SK-N-MC (cell line): Measurements from ENCODE around the gene YAE1.

Experiments used
- DNase-seq: peaks from one replicate; pipeline ENCODE4 v3.0.0-alpha.2; 2011; ENCODE audit warnings: low read depth, low spot score
- H3K27ac ChIP-seq: fragments of 200-600 bp; sonication (generic); 2 replicates; pipeline ENCODE4 v1.5.1; 2016; ENCODE audit warnings: mixed run types
- H3K36me3 ChIP-seq: fragments of 200-600 bp; sonication (generic); 2 replicates; pipeline ENCODE4 v1.6.1; 2017; ENCODE audit warnings: antibody characterized with exemption, low read length, mixed read lengths; ENCODE audit not compliant: insufficient read depth
- H3K4me3 ChIP-seq: fragments of 200-600 bp; sonication (generic); 2 replicates; pipeline ENCODE4 v1.5.1; 2016
- H3K9ac ChIP-seq: fragments of 200-600 bp; sonication (generic); 2 replicates; pipeline ENCODE4 v1.8.0; 2017; ENCODE audit warnings: mixed run types, mixed read lengths; ENCODE audit not compliant: insufficient read length
- H3K9me3 ChIP-seq: fragments of 200-600 bp; sonication (generic); 2 replicates; pipeline ENCODE4 v1.6.1; 2017; ENCODE audit warnings: low read depth, mild to moderate bottlenecking, antibody characterized with exemption, low read length, moderate library complexity, mixed read lengths
- EZH2 ChIP-seq: fragments of 200-600 bp; sonication (generic); IDR thresholded peaks from one replicate; pipeline ENCODE4 v1.6.1; 2017; ENCODE audit warnings: antibody characterized with exemption
- FOXP2 ChIP-seq: optimal IDR thresholded peaks from 2 replicates; pipeline ENCODE3; 2011; ENCODE audit warnings: mild to moderate bottlenecking, moderate library complexity; ENCODE audit not compliant: insufficient read depth; ENCODE audit errors: extremely low read length, control extremely low read depth
- POLR2AphosphoS5 ChIP-seq: IDR thresholded peaks from 2 replicates; pipeline ENCODE4 v1.6.1; 2012; ENCODE audit warnings: mild to moderate bottlenecking, low read depth, low read length, borderline replicate concordance

The YAE1 gene, protein sequence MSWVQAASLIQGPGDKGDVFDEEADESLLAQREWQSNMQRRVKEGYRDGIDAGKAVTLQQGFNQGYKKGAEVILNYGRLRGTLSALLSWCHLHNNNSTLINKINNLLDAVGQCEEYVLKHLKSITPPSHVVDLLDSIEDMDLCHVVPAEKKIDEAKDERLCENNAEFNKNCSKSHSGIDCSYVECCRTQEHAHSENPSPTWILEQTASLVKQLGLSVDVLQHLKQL

DNA sequence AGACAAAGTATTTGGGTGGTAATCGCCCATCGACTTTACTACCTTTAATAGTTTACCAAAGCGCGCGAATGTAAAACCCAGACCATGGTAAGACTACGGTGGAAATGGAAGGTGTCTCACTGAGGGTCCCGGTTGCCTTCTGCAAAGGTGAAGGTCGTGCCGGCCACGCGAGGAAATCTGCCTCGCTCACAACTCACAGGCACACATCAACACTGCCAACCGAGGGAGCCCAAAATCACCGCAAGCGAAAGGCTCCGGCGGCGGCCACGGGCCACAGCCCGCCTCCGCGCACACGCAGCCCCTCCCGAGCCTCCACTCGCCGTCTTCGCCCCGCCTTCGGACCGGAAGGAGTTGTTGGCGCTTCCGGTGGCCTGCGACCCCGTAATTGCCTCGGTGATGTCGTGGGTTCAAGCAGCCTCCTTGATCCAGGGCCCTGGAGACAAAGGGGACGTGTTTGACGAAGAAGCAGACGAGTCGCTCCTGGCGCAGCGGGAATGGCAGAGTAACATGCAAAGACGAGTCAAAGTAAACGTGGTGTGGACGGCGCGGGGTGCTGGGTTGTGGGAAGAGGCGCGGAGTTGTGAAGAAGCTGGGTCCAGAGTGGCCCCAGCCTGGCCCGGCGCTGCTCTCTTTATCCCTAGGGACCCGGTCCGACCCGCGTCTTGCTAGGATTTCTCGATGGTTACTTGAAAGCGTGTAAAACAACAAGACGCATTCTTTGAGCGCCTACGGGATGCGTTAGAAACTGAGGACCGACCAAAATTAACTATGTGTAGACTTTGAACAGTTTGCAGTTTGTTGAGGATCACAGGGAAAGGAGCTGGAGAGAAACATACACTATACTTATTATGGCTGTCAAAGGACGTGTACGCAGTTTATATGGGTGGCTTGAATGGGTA, at the start of gene YAE1:
Gene YAE1 (plus strand): TSS at position 382 of the 899 bp plus-strand sequence. CDS start 15 bp downstream, at position 397.
- TF ChIP-seq POLR2AphosphoS5 (peak; percentile 99), EZH2 (no peak)
- H3K27ac ChIP-seq, result peak within 1 kb of the TSS; percentile 79
- H3K9ac ChIP-seq, result peak within 1 kb of the TSS; percentile 97
- H3K4me3 ChIP-seq, result peak within 1 kb of the TSS; percentile 98
- H3K9me3 ChIP-seq, result no peaks in the 10 kb centered on the region
- H3K36me3 ChIP-seq, result peaks cover 13% of the 10 kb centered on the region
- no peak for DNase-seq

DNA sequence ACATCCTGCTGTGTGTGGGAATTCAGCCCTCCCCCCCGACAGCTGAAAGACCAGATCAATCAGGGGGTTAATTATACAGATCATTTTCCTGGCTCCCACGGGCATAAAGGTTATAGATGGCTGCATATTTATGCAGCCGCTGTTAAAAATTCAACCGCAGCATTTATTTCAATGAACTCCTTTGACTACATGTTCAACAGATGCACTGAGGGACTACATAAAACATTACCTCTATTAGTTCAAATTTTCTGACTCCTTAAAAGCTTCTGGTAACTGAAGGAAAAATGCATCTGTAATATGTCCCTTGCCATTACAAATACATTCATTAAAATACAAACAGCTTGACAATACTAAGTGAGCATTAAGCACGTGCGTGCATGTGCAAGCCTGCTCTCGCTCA, 49.7 kb upstream of the YAE1 start:
- H3K36me3 ChIP-seq, result no peaks in the 10 kb centered on the region
- H3K27ac ChIP-seq, result no peak overlapping the region
- TF ChIP-seq FOXP2, result no peak
- TF ChIP-seq POLR2AphosphoS5, result no peak
- TF ChIP-seq EZH2, result no peak
- no peak overlapping the region for H3K9ac ChIP-seq
- H3K4me3 ChIP-seq, result no peak overlapping the region
- no peak for DNase-seq
- H3K9me3 ChIP-seq, result no peaks in the 10 kb centered on the region

DNA sequence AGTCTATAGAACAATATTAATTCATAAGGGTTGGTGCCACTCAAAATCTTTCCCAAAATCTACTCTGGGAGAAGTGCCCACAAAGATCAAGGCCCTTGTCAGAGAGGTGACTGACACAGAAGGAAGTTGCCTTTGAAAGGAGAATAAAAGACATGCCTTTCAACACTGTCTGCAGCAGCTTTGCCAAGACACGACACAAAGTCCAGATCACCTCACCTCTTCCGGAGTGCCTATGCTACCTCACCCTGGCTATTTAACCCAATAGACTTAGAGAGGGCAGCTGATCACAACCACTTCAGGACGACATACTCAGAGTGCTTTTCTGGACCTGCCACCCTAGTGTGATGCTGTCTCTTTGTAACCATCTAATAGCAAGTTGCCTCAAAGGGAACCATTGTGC, 49.0 kb upstream of the YAE1 start:
- H3K9me3 ChIP-seq, result no peaks in the 10 kb centered on the region
- no peak overlapping the region for H3K27ac ChIP-seq
- no peak for DNase-seq
- no peak overlapping the region for H3K9ac ChIP-seq
- no peak overlapping the region for H3K4me3 ChIP-seq
- H3K36me3 ChIP-seq, result no peaks in the 10 kb centered on the region
- no peak for TF ChIP-seq POLR2AphosphoS5
- TF ChIP-seq FOXP2, result no peak
- no peak for TF ChIP-seq EZH2

DNA sequence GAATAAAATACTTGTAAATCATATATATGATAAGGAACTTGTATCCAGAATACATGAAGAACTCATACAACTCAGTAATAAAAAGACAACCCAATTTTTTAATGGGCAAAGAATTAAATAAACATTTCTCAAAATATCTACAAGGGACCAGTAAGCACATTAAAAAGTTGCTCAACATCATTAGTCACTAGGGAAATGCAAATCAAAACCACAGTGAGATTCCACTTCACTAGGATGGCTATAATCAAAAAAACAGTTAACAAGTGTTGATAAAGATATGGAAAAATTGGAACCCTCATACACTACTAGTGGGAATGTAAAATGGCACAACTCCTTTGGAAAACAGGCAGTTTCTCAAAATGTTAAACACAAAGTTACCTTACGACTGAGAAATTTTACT, 40.3 kb upstream of the YAE1 start:
- DNase-seq, result no peak
- Histone ChIP-seq H3K4me3 (no peak overlapping the region), H3K27ac (no peak overlapping the region), H3K9ac (no peak overlapping the region), H3K36me3 (no peaks in the 10 kb centered on the region), H3K9me3 (no peaks in the 10 kb centered on the region)
- no peak for TF ChIP-seq POLR2AphosphoS5
- TF ChIP-seq FOXP2, result no peak
- no peak for TF ChIP-seq EZH2

DNA sequence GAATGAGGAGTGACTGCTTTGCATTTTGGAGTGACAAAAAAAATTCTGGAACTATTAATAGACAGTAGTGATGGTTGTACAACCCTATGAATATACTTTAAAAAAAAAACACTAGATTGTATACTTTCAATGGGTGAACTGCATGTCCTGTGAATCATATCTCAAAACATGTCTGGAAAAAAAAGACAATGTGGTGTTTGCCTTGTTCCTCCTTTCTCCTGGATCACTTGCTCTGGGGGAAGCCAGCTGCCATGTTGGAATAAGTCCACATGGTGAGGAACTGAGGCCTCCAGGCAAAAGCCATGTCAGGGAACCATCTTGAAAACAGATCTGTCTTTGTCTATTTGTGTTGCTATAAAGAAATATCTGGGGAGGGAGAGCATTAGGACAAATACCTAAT, 39.5 kb upstream of the YAE1 start:
- Histone ChIP-seq H3K27ac (no peak overlapping the region), H3K9ac (no peak overlapping the region), H3K36me3 (no peaks in the 10 kb centered on the region), H3K9me3 (no peaks in the 10 kb centered on the region), H3K4me3 (no peak overlapping the region)
- TF ChIP-seq POLR2AphosphoS5 (no peak), EZH2 (no peak)
- no peak for DNase-seq

DNA sequence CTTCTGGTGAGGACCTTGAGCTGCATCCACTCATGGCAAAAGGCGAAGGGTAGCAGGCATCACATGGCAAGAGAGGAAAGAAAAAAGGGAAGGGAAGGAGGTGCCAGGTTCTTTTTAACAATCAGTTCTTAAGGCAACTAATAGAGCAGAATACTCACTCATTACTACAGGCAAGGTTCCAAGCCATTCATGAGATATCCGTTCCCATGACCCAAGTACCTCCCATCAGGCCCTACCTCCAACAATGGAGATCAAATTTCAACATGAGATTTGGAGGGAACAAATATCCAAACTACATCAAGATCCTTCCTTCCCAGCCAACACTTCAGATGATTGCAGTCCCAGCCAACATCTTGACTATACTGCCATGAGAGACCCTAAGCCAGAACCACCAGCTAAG, 38.9 kb upstream of the YAE1 start:
- no peak overlapping the region for H3K9ac ChIP-seq
- H3K4me3 ChIP-seq, result no peak overlapping the region
- H3K27ac ChIP-seq, result no peak overlapping the region
- no peaks in the 10 kb centered on the region for H3K9me3 ChIP-seq
- TF ChIP-seq FOXP2 (no peak), POLR2AphosphoS5 (no peak), EZH2 (no peak)
- no peak for DNase-seq
- no peaks in the 10 kb centered on the region for H3K36me3 ChIP-seq

DNA sequence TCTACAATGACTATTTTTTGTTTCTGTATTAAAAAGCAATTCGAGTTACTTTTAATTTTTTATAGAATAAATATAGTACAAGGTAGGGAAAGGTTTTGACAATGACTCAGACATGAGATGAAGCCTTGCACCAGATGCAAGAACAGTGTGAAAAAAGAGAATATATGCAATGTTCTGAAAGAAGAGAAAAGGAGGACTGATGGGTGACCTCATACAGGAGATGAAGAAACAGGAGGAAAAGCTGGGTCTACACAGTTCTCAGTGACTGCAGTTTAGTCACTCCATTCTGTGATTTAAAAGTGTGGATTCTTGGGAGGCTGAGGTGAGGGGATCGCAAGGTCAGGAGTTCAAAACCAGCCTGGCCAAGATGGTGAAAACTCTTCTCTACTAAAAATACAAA, 38.3 kb upstream of the YAE1 start:
- H3K9ac ChIP-seq, result no peak overlapping the region
- H3K9me3 ChIP-seq, result no peaks in the 10 kb centered on the region
- no peaks in the 10 kb centered on the region for H3K36me3 ChIP-seq
- H3K27ac ChIP-seq, result no peak overlapping the region
- no peak overlapping the region for H3K4me3 ChIP-seq
- TF ChIP-seq POLR2AphosphoS5, result no peak
- no peak for TF ChIP-seq EZH2
- no peak for TF ChIP-seq FOXP2
- no peak for DNase-seq

DNA sequence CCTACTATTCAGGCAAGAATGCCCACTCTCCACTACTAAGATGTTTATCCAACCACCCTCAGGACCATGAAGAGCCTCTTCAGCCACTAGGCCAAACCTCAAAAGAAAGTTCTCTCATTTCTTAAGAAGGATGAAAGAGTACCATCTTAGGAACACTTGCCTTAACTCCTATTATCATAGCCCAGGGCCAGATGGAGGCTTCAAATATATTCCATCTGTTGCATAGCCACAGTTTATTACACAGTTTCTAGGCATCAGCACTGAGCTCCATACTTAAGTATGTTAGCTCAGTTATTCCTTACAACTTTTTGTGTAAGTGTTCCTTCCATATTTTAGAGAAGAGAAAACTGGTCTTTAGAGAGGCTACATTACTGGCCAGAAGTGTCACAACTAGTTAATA, 37.4 kb upstream of the YAE1 start:
- no peak overlapping the region for H3K27ac ChIP-seq
- no peaks in the 10 kb centered on the region for H3K9me3 ChIP-seq
- no peak for DNase-seq
- no peaks in the 10 kb centered on the region for H3K36me3 ChIP-seq
- TF ChIP-seq POLR2AphosphoS5 (no peak), FOXP2 (no peak), EZH2 (no peak)
- H3K9ac ChIP-seq, result no peak overlapping the region
- no peak overlapping the region for H3K4me3 ChIP-seq
